ENCODE measurements around the gene PIM1.
A peak's percentile ranks its signal among the peaks of the same experiment; 100 is the strongest.

Gene PIM1

GRCh38 chr6:37146735-37147157 lies 23.2 kb upstream of the PIM1 start:
- H3K9me3 Mint-ChIP-seq, result no peaks in the 10 kb centered on the region
- DNase-seq (ENCODE audit: low spot score), result no peak
- no peaks in the 10 kb centered on the region for H3K36me3 Mint-ChIP-seq (ENCODE audit: low read depth)
- peaks cover 6% of the 10 kb centered on the region for H3K4me1 Mint-ChIP-seq (ENCODE audit: low read depth)
- no peak overlapping the region for H3K4me3 Mint-ChIP-seq
- no peak overlapping the region for H3K27ac Mint-ChIP-seq
- H3K27me3 Mint-ChIP-seq (ENCODE audit: low read depth), result peaks cover 3% of the 10 kb centered on the region

- peaks cover 3% of the 10 kb centered on the region for H3K27me3 Mint-ChIP-seq (ENCODE audit: low read depth)
- H3K36me3 Mint-ChIP-seq (ENCODE audit: low read depth), result no peaks in the 10 kb centered on the region
- H3K27ac Mint-ChIP-seq, result no peak overlapping the region
- no peaks in the 10 kb centered on the region for H3K9me3 Mint-ChIP-seq
- no peaks in the 10 kb centered on the region for H3K4me1 Mint-ChIP-seq (ENCODE audit: low read depth)
- no peak overlapping the region for H3K4me3 Mint-ChIP-seq
- DNase-seq (ENCODE audit: low spot score), result no peak
Observed at GRCh38 chr6:37149745-37150144, 20.2 kb upstream of the PIM1 start.

- no peaks in the 10 kb centered on the region for H3K36me3 Mint-ChIP-seq (ENCODE audit: low read depth)
- DNase-seq (ENCODE audit: low spot score), result no peak
- peaks cover 3% of the 10 kb centered on the region for H3K27me3 Mint-ChIP-seq (ENCODE audit: low read depth)
- H3K27ac Mint-ChIP-seq, result no peak overlapping the region
- peaks cover 5% of the 10 kb centered on the region for H3K4me1 Mint-ChIP-seq (ENCODE audit: low read depth)
- H3K9me3 Mint-ChIP-seq, result no peaks in the 10 kb centered on the region
- H3K4me3 Mint-ChIP-seq, result no peak overlapping the region
Observed at GRCh38 chr6:37150314-37150713, 19.6 kb upstream of the PIM1 start.

DNA sequence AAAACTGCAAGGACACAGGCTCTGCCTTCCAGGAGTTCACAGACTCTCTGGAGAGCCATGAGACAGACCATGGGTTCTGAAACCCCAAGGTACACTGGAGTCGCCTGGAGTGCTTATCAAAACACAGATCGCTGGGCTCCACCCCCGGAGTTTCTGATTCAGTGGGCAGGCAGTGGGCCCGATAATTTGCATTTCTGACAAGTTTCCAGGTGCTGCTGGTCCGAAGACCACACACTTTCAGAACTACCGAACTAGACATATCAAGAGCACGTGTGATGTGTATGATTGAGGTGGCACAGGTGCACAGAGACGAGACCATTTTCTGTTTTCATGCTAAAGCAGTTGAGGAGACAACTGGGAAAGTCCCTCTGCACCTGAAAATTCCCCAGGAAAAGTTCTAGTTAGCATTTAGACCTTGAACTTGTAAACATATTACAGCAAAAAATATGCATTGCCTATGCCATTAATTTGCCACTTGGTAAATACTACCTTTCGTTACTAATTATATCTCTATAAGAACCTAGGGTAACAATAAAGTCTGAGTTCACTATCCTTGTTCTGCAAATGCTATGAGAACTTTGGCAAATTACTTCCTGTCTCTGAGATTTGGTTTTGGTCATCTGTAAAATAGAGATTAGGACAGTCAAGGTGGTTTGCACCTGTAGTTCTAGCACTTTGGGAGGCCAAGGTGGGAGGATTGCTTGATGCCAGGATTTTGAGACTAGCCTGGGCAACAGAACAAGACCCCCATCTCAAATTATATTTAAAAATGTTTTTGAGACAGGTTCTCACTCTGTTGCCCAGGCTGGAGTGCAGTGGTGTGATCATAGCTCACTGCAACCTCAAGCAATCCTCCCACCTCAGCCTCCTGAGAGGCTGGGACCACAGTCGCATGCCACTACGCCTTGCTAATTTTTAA lies 14.3 kb upstream of the PIM1 start:
- H3K4me3 Mint-ChIP-seq, result peak overlapping the region; percentile 61
- peak; percentile 78 for DNase-seq (ENCODE audit: low spot score)
- H3K4me1 Mint-ChIP-seq (ENCODE audit: low read depth), result peaks cover 17% of the 10 kb centered on the region
- no peak overlapping the region for H3K27ac Mint-ChIP-seq
- H3K27me3 Mint-ChIP-seq (ENCODE audit: low read depth), result no peaks in the 10 kb centered on the region
- H3K36me3 Mint-ChIP-seq (ENCODE audit: low read depth), result no peaks in the 10 kb centered on the region
- H3K9me3 Mint-ChIP-seq, result no peaks in the 10 kb centered on the region

DNA sequence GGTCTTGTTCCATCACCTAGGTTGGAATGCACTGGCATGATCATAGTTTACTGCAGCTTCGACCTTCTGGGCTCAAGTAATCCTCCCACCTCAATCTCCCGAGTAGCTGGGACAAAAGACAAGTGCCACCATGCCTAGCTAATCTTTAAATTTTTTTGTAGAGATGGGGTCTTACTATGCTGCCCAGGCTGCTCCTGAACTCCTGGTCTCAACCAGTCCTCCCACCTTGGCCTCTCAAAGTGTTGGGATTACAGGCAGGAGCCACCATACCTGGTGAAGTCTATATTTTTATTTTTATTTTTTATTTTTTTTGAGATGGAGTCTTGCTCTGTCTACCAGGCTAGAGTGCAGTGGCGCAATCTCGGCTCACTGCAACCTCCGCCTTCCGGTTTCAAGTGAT lies 11.4 kb upstream of the PIM1 start:
- H3K27me3 Mint-ChIP-seq (ENCODE audit: low read depth), result no peaks in the 10 kb centered on the region
- peaks cover 22% of the 10 kb centered on the region for H3K4me1 Mint-ChIP-seq (ENCODE audit: low read depth)
- DNase-seq (ENCODE audit: low spot score), result no peak
- no peak overlapping the region for H3K27ac Mint-ChIP-seq
- H3K4me3 Mint-ChIP-seq, result no peak overlapping the region
- H3K36me3 Mint-ChIP-seq (ENCODE audit: low read depth), result no peaks in the 10 kb centered on the region
- no peaks in the 10 kb centered on the region for H3K9me3 Mint-ChIP-seq

GRCh38 chr6:37160922-37161778 lies 8.8 kb upstream of the PIM1 start:
- Mint-ChIP-seq H3K4me1 (ENCODE audit: low read depth) (peaks cover 15% of the 10 kb centered on the region), H3K27ac (no peak overlapping the region), H3K27me3 (ENCODE audit: low read depth) (no peaks in the 10 kb centered on the region), H3K9me3 (no peaks in the 10 kb centered on the region), H3K36me3 (ENCODE audit: low read depth) (no peaks in the 10 kb centered on the region), H3K4me3 (no peak overlapping the region)
- DNase-seq (ENCODE audit: low spot score), result no peak

DNA sequence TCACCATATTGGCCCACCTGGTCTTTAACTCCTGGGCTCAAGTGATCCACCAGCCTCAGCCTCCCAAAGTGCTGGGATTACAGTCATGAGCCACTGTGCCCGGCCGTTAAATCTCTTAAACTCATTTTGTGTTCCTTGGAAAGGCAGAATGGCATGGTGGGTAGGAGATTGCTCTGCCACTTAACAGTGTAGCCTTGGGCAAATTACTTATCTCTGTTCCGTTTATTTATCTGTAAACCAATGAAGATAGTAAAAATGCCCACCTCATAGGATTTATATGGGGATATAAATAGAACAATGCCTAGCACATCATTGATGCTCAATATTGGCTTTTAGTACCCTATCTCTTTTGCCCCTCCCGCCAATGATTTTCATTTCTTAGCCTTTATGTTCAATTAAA lies 7.2 kb upstream of the PIM1 start:
- H3K4me3 Mint-ChIP-seq, result no peak overlapping the region
- no peaks in the 10 kb centered on the region for H3K27me3 Mint-ChIP-seq (ENCODE audit: low read depth)
- no peak overlapping the region for H3K27ac Mint-ChIP-seq
- H3K9me3 Mint-ChIP-seq, result no peaks in the 10 kb centered on the region
- H3K4me1 Mint-ChIP-seq (ENCODE audit: low read depth), result peaks cover 11% of the 10 kb centered on the region
- H3K36me3 Mint-ChIP-seq (ENCODE audit: low read depth), result no peaks in the 10 kb centered on the region
- DNase-seq (ENCODE audit: low spot score), result no peak

DNA sequence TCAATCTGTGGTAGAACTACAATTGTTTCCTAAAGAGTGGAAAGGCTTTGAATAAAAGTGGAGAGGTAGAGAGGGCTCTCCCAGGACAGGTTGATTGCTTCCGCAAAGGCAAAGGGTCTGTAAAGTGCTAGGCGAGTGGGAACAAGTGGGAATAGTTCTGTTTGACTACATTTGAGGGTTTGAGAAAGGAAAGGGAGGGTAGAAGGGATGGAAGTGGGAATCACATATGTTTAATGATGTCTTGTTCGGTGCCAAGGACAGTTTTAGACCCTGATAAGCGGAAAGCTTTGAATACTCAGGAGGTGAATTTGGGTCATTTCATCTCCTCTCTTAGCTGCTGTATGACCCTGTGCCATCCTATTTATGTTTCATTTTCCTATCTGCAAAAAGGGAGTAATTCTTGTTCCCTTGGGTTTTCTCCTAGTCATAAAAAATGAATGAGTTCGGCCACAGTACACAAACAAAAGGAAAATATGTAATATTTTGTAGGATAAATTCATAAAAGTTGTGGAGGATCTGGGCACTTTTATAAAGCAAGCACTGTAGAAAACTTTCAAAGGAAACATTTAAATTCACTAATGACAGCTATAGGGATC lies 1.7 kb upstream of the PIM1 start:
- peaks cover 17% of the 10 kb centered on the region for H3K4me1 Mint-ChIP-seq (ENCODE audit: low read depth)
- DNase-seq (ENCODE audit: low spot score), result no peak
- no peaks in the 10 kb centered on the region for H3K9me3 Mint-ChIP-seq
- peak overlapping the region; percentile 22 for H3K27ac Mint-ChIP-seq
- peaks cover 2% of the 10 kb centered on the region for H3K27me3 Mint-ChIP-seq (ENCODE audit: low read depth)
- H3K4me3 Mint-ChIP-seq, result peak overlapping the region; percentile 98
- peaks cover 24% of the 10 kb centered on the region for H3K36me3 Mint-ChIP-seq (ENCODE audit: low read depth)

DNA sequence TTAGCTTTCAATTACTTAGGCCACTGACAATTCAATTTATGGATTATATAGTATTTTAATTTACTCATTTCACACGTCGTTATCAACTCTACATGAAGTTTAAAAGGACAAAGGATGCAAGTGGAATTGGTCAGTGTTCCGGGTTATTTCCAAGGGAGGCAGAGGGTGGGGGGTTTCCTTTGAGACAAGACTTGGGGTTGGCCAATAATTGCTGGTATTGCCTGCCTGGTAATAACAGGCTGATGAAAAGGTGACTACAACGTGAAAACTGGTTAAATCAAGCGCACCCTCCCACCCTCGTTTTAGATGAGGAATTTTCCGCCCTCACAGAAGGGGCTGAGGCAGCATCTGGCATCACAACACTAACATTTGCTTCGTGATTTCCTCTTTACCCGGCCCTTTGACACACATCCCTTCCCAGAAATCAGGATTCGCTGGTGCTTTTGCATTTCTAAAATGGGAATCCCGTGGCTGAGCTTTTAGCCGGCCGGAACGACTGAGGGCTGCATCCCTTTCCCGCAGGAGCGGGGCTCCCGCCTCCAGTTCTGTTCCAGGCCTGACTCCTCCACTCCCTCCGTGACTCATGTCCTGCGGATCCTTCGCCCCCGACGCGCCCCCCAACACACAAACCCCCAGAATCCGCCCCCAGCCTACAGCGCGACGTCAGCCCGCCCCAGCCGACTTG lies 999 bp upstream of the PIM1 start:
- Mint-ChIP-seq H3K9me3 (no peaks in the 10 kb centered on the region), H3K27ac (peak overlapping the region; percentile 97), H3K27me3 (ENCODE audit: low read depth) (peaks cover 2% of the 10 kb centered on the region), H3K4me3 (peak overlapping the region; percentile 98), H3K4me1 (ENCODE audit: low read depth) (peaks cover 23% of the 10 kb centered on the region), H3K36me3 (ENCODE audit: low read depth) (peaks cover 31% of the 10 kb centered on the region)
- DNase-seq (ENCODE audit: low spot score), result peak; percentile 34

- Mint-ChIP-seq H3K4me1 (ENCODE audit: low read depth) (peaks cover 30% of the 10 kb centered on the region), H3K4me3 (peak overlapping the region; percentile 91), H3K9me3 (no peaks in the 10 kb centered on the region), H3K27ac (peak overlapping the region; percentile 94), H3K27me3 (ENCODE audit: low read depth) (peaks cover 2% of the 10 kb centered on the region), H3K36me3 (ENCODE audit: low read depth) (peaks cover 47% of the 10 kb centered on the region)
- peak; percentile 48 for DNase-seq (ENCODE audit: low spot score)
Observed at GRCh38 chr6:37170273-37171200, 585 bp downstream of the PIM1 start.

- peak overlapping the region; percentile 94 for H3K27ac Mint-ChIP-seq
- H3K4me1 Mint-ChIP-seq (ENCODE audit: low read depth), result peaks cover 39% of the 10 kb centered on the region
- H3K36me3 Mint-ChIP-seq (ENCODE audit: low read depth), result peaks cover 55% of the 10 kb centered on the region
- H3K4me3 Mint-ChIP-seq, result peak overlapping the region; percentile 91
- peaks cover 2% of the 10 kb centered on the region for H3K27me3 Mint-ChIP-seq (ENCODE audit: low read depth)
- peak; percentile 39 for DNase-seq (ENCODE audit: low spot score)
- H3K9me3 Mint-ChIP-seq, result no peaks in the 10 kb centered on the region
Observed at GRCh38 chr6:37171201-37171969, 1.4 kb downstream of the PIM1 start.

Data from T-helper 2 cell treated with Interferon-gamma antibody and Interleukin-4, amounts not matched to agents 5 μg/mL and 100 μg/mL, for 36 hours (primary cell).